Measurements from ENCODE around the gene STAC. TPM values are rescaled to one million over a fixed set of nuclear protein-coding genes. Genes with fewer than 3 reads are reported as not detected.

Gene STAC
- total RNA-seq, 4 donors from 2014 or later = 3.1 to 12.9 (median 11.5) TPM

DNA sequence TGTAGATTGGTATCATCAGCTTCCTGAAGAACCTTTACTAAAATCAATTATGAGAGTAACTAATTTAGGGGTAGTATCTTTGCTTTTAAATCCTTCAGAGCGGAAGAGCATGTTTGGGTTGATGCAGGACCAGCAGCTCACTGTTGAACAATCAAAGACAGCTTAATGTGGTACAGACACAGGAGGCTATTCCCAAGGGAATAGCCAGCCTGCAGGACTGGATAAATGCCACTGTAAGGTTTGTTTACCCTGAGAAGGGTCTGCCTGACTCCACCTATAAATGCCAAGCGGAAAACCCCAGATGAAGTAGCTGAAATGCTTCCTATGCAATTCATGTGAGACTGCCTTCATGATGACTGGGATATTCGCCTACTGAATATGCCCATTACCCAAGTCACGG, 16.0 kb upstream of the STAC start:
- H3K9me3 ChIP-seq = no peaks in the 10 kb centered on the region
- no peak for ATAC-seq
- H3K27me3 ChIP-seq = no peaks in the 10 kb centered on the region
- WGBS, 2 donors (ENCODE audit: low coverage in 1 of 2) = 95 to 96% methylated on average over 4 of the region's 4 CpGs
- no peaks in the 10 kb centered on the region for H3K36me3 ChIP-seq
- H3K27ac ChIP-seq = no peak overlapping the region
- TF ChIP-seq EP300 (IDR thresholded peaks at IDR 0.05) (no peak), POLR2AphosphoS5 (IDR thresholded peaks at IDR 0.05) (no peak), POLR2A (IDR thresholded peaks at IDR 0.05) (no peak)
- TF ChIP-seq, protein P1, sequence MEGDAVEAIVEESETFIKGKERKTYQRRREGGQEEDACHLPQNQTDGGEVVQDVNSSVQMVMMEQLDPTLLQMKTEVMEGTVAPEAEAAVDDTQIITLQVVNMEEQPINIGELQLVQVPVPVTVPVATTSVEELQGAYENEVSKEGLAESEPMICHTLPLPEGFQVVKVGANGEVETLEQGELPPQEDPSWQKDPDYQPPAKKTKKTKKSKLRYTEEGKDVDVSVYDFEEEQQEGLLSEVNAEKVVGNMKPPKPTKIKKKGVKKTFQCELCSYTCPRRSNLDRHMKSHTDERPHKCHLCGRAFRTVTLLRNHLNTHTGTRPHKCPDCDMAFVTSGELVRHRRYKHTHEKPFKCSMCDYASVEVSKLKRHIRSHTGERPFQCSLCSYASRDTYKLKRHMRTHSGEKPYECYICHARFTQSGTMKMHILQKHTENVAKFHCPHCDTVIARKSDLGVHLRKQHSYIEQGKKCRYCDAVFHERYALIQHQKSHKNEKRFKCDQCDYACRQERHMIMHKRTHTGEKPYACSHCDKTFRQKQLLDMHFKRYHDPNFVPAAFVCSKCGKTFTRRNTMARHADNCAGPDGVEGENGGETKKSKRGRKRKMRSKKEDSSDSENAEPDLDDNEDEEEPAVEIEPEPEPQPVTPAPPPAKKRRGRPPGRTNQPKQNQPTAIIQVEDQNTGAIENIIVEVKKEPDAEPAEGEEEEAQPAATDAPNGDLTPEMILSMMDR (IDR thresholded peaks at IDR 0.05) = no peak
- no peak overlapping the region for H3K4me3 ChIP-seq
- H3K4me1 ChIP-seq = no peaks in the 10 kb centered on the region

DNA sequence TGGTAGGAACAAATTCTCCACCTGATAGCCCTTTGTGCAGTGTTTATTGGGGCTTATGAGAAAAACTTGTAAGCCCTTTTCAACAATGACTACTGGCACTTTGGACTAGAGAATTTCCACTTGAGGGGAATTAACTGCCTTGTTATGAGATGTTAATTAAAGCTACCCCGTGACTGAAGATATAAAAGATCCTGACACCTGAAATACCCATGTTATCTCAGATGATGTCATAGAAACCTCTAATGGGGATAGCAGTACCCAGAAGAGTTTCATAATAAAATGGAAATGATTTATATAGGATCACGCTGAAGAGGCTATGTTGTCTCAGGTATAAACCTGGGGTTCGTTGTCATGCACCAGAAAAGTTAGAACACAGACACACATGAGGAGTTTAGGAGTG, 14.5 kb upstream of the STAC start:
- TF ChIP-seq POLR2A (IDR thresholded peaks at IDR 0.05) (no peak), EP300 (IDR thresholded peaks at IDR 0.05) (no peak), POLR2AphosphoS5 (IDR thresholded peaks at IDR 0.05) (no peak)
- TF ChIP-seq, protein P1 (IDR thresholded peaks at IDR 0.05) = no peak
- no peak for ATAC-seq
- 79 to 89% methylated on average over 3 of the region's 3 CpGs for WGBS, 2 donors (ENCODE audit: low coverage in 1 of 2)

DNA sequence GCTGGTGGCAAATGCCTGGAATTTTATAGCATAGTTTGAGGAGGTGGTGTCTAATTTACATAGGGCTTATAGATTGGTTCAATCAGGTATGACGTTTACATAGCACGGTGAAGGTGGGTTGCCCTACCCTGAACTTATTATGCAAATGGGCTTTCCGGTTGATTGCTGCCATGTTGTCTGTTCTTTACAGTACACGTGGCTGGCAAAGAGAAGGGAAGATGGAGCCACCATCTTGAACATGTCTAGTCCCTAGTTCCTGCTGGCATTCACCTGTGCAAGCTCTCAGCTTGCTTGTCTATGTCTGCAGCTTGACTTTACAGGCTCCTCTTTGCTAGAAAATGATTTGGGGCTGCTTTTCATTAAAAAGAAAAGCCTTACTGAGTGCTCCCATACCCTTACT, 14.0 kb upstream of the STAC start:
- H3K4me3 ChIP-seq = no peak overlapping the region
- no peak overlapping the region for H3K27ac ChIP-seq
- H3K9me3 ChIP-seq = no peaks in the 10 kb centered on the region
- no peaks in the 10 kb centered on the region for H3K27me3 ChIP-seq
- WGBS, 2 donors (ENCODE audit: low coverage in 1 of 2) = 70 to 100% methylated on average over 2 of the region's 4 CpGs
- H3K36me3 ChIP-seq = no peaks in the 10 kb centered on the region
- no peaks in the 10 kb centered on the region for H3K4me1 ChIP-seq
- TF ChIP-seq, protein P1 (IDR thresholded peaks at IDR 0.05) = no peak
- no peak for TF ChIP-seq POLR2A (IDR thresholded peaks at IDR 0.05)
- TF ChIP-seq EP300 (IDR thresholded peaks at IDR 0.05) = no peak
- no peak for TF ChIP-seq POLR2AphosphoS5 (IDR thresholded peaks at IDR 0.05)
- ATAC-seq = no peak

More for the DNA sequence above, 14.5 kb upstream of the STAC start:
- no peaks in the 10 kb centered on the region for H3K9me3 ChIP-seq
- H3K4me3 ChIP-seq = no peak overlapping the region
- no peak overlapping the region for H3K27ac ChIP-seq
- no peaks in the 10 kb centered on the region for H3K36me3 ChIP-seq
- H3K27me3 ChIP-seq = no peaks in the 10 kb centered on the region
- no peaks in the 10 kb centered on the region for H3K4me1 ChIP-seq

DNA sequence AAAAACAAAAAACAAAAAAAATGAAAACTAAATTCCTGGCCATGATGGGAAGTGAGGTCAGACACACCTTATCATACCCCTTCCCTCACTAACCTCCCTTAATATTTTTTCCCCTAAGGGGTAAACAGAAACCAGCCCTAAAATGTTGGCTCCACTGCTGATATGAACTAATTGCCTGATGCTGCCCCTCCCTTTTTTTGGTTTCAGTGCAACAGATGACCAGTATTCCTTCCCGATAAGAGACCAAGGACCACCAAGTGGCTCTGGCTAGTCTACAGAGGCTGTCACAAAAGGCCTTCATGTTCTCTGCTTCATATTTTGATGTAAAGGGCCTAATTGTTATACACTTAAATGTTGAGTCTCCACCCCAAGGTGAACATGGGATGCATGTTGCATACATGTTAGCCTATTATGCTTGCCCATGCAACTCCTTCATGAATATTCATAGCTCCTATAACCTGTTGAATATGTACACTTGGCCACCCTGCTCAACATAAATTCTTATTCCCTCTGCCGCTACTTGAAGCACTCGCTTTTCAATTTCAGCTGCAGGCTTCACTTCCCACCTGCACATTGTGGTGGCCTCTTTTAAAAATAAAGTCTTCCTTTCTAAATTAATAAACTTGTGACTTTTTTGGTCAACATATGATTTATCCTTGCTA, 12.3 kb upstream of the STAC start:
- no peaks in the 10 kb centered on the region for H3K36me3 ChIP-seq
- ATAC-seq = no peak
- 100% methylated on average over 2 of the region's 3 CpGs; no CpG with 5 or more reads in 1 of the 2 donors for WGBS, 2 donors (ENCODE audit: low coverage in 1 of 2)
- H3K27me3 ChIP-seq = no peaks in the 10 kb centered on the region
- H3K4me3 ChIP-seq = no peak overlapping the region
- TF ChIP-seq, protein P1 (IDR thresholded peaks at IDR 0.05) = no peak
- TF ChIP-seq POLR2AphosphoS5 (IDR thresholded peaks at IDR 0.05) (no peak), POLR2A (IDR thresholded peaks at IDR 0.05) (no peak), EP300 (IDR thresholded peaks at IDR 0.05) (no peak)
- no peaks in the 10 kb centered on the region for H3K9me3 ChIP-seq
- H3K4me1 ChIP-seq = peaks cover 0 to 4% (median 0%) of the 10 kb centered on the region in 3 donors
- no peak overlapping the region for H3K27ac ChIP-seq

DNA sequence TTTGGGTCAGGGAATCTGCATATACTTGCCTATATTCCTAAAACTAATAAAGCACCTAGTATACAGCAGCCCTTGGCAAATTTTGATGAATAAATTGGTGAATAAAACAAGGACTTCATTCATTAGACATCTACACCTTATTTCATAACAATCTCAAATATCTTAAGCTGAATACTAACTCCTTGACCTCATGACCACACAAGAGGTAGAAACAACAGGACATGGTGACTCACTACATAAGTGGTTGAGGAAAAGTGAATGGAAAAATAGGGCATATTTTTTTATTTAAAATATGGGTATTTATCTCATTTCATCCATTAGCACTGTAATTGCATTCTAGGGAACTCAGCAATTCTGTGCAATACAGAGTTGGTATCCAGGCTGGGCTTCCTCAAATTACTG, 7.8 kb upstream of the STAC start:
- no peaks in the 10 kb centered on the region for H3K36me3 ChIP-seq
- H3K4me1 ChIP-seq = peaks cover 0 to 5% (median 4%) of the 10 kb centered on the region in 3 donors
- no peak for ATAC-seq
- no peak for TF ChIP-seq POLR2AphosphoS5 (IDR thresholded peaks at IDR 0.05)
- no peak for TF ChIP-seq EP300 (IDR thresholded peaks at IDR 0.05)
- TF ChIP-seq, protein P1 (IDR thresholded peaks at IDR 0.05) = no peak
- no peak for TF ChIP-seq POLR2A (IDR thresholded peaks at IDR 0.05)
- H3K9me3 ChIP-seq = no peaks in the 10 kb centered on the region
- H3K27me3 ChIP-seq = no peaks in the 10 kb centered on the region
- H3K27ac ChIP-seq = peak overlapping the region; percentile 2 to 45 (median 24)
- no peak overlapping the region for H3K4me3 ChIP-seq
